Embryonic facial prominence (tissue), 1 donor: Measurements from ENCODE around the gene TRAPPC6A.

Experiments
- DNase-seq: peaks from one replicate; pipeline ENCODE4 v3.0.0-alpha.2; 2016; ENCODE audit errors: extremely low spot score

TRAPPC6A gene

GRCh38 chr19:45163751-45164460 is 14.1 kb downstream of the TRAPPC6A start:
- no peak for DNase-seq

DNA sequence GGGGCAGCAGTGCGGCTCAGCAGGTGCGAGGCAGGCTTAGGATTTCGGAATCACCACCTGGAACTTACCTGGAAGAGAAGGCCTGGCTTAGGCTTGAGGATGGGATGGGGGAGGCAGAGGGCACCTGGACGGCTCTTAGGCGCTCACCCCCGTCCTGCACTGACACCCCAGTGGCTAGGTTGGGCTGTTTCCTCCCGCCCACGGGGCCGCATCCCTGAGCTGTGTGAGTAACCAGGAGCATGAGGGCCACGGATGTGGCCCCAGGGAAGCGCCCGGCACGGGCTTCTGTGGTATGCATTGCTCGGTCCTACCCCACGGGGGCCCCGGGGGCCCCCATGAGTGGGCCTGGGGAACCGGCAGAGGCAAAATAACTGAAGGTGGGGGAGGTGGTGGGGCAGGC is 14.9 kb downstream of the TRAPPC6A start:
- DNase-seq, result no peak

DNA sequence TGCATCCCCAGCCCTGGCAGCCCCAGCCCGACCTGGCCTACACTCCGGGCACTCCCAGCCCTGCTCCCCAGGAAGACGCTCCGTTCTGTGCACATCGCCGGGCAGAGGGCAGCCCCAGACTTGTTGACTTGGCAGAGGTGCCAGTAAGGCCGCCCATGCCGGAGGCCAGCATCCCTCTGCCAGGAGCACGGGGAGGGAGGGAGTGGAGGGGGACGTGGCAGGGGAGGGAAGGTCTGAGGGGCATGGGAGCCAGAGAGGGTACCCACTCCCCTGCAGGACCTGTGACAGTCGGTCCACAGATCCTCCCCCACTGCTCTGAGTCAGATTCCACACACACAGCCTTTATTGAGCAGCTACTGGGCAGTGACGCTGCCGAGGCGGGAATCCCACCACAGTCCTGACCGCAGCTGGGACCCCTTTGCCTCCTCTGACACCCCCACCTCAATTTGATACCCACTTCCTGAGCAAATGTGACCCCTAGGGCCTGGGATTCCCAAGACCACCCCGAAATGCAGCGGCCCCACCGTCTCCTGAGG is 15.4 kb downstream of the TRAPPC6A start:
- DNase-seq, result no peak

GRCh38 chr19:45161738-45162607 is 16.1 kb downstream of the TRAPPC6A start:
- no peak for DNase-seq

- no peak for DNase-seq
Observed at GRCh38 chr19:45160870-45161737, 16.9 kb downstream of the TRAPPC6A start, which contains the start of gene NKPD1. TSS of gene NKPD1 (minus strand) at chr19:45160982. CDS start at chr19:45160150, 832 bp downstream.

- DNase-seq, result no peak
Observed at GRCh38 chr19:45159971-45160324, 18.1 kb downstream of the TRAPPC6A start.

DNA sequence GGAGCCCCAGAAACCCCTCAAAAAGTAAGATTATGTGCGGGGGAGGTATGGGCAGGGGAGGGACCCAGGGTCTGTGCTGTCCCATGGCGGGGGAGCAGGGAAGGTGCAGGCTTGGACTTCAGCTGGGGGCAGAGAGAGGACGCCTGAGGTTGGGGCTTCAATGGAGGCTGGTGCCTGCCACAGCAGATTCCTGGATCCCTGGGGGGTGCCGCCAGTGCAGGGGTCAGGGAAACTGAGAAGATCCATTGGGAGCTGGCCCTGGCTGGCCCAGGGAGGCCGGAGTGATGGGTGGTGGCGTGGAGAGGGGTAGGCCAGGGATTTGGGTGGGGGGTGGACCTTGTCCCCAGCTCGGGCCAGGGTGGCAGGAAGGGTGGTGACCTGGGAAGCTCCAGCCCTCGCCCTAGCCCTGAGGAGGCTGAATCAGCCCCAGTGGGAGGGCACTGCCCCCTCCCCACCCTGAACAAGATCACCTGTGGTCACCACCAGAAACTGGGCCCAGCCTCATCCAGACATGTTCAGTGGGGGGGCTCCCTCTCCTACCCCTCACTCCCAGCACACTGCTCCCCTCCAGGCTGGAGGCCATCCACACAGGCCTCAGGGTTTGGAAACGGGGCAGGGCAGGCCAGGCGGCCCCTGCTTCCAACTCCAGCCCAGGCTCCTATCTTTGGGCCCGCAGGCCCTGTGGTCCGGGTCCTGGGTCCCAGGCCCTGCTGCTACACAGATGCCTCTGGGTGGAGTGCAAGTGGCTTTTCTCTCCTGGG is 18.6 kb downstream of the TRAPPC6A start:
- no peak for DNase-seq

- DNase-seq, result no peak
Observed at GRCh38 chr19:45158503-45159209, 19.4 kb downstream of the TRAPPC6A start.

DNA sequence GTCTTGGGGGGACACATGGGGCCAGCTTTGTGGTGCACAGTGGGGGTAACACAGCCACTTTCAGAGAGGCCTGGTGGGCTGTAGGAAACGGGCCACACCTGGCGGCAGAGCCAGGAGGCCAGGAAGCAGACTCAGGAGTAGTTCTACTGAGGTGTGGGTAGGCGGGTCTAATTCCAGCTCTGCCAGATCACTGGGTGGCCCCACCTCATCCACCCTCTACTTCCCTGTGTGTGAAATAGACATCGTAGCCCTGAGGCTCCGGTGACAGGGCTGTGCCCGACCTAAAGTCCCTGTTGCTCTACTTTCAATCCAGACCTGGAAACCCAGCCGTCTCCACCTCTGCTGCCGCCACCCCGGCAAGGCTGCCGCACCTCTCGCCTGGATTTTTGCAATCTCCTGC is 21.3 kb downstream of the TRAPPC6A start:
- DNase-seq, result no peak

DNA sequence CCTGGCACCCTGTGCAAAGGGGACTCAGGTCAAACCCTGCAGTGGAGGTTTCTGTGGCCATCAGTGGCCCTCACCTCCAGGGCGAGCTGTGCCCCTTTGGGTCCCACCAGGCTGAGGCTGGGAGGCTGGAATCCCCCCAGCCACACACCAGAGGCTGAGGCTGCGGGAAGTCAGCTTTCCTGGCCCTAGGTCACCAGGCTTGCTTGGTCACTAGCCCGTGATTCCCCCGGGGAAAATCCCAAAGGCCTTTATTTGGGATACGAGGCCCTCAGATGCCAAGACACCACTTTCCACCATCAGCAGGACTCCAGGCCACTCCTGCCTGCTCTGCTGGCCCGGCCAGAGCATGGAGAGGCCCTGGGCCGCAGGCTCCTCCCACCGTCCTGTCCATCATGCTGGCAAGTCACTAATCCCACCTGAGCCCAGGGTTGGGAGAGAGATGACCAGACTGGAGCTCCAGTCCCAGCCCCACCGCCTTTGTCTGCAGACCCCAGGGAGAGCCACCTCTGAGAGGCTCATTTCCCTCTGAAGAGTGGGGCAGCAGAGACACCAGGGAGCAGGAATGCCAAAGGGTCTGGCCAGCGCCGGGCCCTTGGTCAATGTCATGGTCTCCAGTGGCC is 21.9 kb downstream of the TRAPPC6A start:
- DNase-seq, result no peak

DNA sequence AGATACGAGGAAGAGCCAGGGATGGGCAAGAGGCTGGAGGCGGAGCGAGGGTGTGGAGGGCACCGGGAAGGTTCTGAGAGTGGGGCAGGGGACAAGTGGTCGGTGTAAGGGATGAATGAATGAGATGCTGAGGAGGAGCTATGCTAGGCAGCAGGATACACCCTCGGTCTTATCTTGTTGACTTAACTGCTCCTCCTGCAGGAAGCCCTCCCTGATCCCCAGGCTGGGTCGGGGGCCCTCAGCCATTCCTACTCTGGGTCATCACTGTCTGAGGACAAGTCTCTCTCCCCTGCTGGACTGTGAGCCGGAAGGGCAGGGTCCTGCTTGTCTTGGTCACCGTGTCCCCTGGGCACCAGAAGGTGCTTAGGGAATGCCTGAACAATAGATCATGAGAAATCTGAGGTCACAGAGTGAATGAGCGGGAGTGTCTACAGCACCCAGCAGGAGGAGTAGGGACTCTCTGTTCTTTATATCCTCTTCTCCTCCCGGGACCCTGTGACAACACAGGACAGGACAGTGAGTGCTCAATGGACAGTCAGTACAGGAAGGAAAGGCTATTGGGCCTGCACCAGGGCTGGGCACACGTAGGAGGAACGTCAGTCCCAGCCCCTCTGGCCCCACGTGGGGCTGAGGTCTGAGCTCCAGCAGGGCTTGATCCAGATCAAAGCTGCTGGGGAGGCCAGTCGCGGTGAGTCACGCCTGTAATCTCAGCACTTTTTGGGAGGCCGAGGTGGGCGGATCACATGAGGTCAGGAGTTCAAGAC is 23.8 kb downstream of the TRAPPC6A start:
- no peak for DNase-seq

DNA sequence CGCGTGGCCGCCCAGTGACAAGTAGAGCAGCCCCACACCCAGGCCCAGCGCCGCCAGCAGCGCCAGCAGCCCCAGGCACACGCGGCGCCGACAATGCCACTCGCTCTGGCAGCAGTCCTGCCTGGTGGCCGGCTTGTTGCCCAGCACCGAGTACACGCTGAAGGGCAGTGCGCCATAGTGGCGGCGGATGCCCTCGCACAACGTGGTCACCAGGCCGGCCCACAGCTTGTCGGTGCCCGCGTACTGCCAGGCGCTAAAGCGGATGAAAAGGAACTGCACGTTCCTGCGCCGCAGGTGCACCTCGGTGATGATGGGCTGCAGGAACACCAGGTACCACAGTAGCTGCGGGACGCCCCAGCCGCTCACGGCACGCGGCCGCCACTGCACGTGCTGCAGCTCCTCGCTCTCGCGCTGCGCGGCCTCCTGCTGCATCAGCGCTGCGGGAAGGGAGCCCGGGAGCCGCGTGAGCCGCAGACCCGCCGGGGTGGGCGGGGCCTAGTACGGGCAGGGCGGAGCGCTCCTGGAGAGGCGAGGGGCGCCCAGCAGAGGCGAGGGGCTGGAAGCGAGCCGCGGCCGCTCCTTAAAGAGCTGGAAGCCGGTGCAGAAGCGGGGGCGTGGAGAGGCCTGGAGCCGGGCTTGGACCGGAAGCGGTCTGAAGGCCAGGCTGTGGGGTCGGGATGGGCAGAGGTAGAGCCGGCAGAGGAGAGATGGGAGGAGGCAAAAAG is 24.5 kb downstream of the TRAPPC6A start:
- no peak for DNase-seq

- DNase-seq, result no peak
Observed at GRCh38 chr19:45152504-45153338, 25.3 kb downstream of the TRAPPC6A start.

- no peak for DNase-seq
Observed at GRCh38 chr19:45151821-45152503, 26.1 kb downstream of the TRAPPC6A start.

GRCh38 chr19:45151320-45151719 is 26.7 kb downstream of the TRAPPC6A start:
- no peak for DNase-seq

DNA sequence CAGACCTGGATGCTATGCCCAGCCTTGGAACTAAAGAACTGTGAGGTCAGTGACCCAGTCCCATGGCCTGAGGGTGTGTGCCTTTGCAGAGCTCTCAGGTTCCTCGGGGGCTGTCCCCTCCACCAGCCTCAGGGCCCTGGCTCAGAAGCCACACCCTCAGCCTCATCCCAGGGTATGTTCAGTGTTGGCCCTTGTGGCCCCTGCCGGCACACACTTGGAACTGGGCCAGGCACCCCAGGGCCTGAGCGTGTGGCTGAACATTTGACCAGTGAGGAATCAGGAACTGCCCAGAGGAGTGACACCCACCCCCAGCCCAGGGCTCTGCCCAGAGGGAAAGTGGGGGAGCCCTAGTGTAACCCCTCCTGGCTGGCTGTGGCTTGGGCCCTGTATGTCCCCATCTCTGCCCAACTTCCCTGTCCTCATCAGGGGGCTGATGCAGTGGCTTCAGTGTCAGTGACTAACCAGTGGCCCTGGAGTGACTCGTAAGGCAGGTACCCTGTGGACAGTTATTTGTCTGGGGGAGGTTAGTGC is 27.2 kb downstream of the TRAPPC6A start:
- no peak for DNase-seq

- DNase-seq, result no peak
Observed at GRCh38 chr19:45150180-45150579, 27.9 kb downstream of the TRAPPC6A start.
